HepG2 (cell line): Measurements from ENCODE around the gene DDX10. TPM values are rescaled to one million over a fixed set of nuclear protein-coding genes. Genes with fewer than 3 reads are reported as not detected.

Experiments used
- AFF4 ChIP-seq: sonication (generic); formaldehyde crosslinking; IDR thresholded peaks from 2 replicates; pipeline ENCODE4 v1.4.0; 2020; ENCODE audit warnings: missing genetic modification reagents
- ASH2L ChIP-seq: fragments of 300-600, 200-600 bp; sonication (generic); IDR thresholded peaks from 2 replicates; pipeline ENCODE4 v1.7.0; 2017; ENCODE audit warnings: low read depth, mild to moderate bottlenecking, moderate library complexity, mixed read lengths, low read length; ENCODE audit not compliant: insufficient read length
- HMG20A ChIP-seq: IDR thresholded peaks from 2 replicates; pipeline ENCODE4 v1.6.1; 2016; ENCODE audit warnings: borderline replicate concordance
- NFYC ChIP-seq: IDR thresholded peaks from 2 replicates; pipeline ENCODE4 v1.6.1; 2016; ENCODE audit warnings: missing genetic modification reagents, missing compliant biosample characterization
- POGK ChIP-seq: sonication (generic); formaldehyde crosslinking; conservative IDR thresholded peaks from 2 replicates; pipeline ENCODE4 v1.8.0; 2022; ENCODE audit warnings: mild to moderate bottlenecking, moderate library complexity, missing genetic modification reagents
- SP140L ChIP-seq: sonication (generic); formaldehyde crosslinking; IDR thresholded peaks from 2 replicates; pipeline ENCODE4 v1.4.0; 2020; ENCODE audit warnings: missing genetic modification reagents, borderline replicate concordance
- THAP9 ChIP-seq: sonication (generic); formaldehyde crosslinking; IDR thresholded peaks from 2 replicates; pipeline ENCODE4; 2020; ENCODE audit warnings: missing genetic modification reagents, mild to moderate bottlenecking, borderline replicate concordance
- UBTF ChIP-seq: sonication (generic); formaldehyde crosslinking; IDR thresholded peaks from 2 replicates; pipeline ENCODE4 v1.4.0; 2020; ENCODE audit warnings: mild to moderate bottlenecking, missing genetic modification reagents
- ZBTB46 ChIP-seq: sonication (generic); formaldehyde crosslinking; IDR thresholded peaks from 2 replicates; pipeline ENCODE4 v1.4.0; 2020; ENCODE audit warnings: mild to moderate bottlenecking, missing genetic modification reagents, borderline replicate concordance
- ZNF292 ChIP-seq: sonication (generic); formaldehyde crosslinking; IDR thresholded peaks from 2 replicates; pipeline ENCODE4 v1.8.1; 2022; ENCODE audit warnings: mild to moderate bottlenecking, low read depth, missing genetic modification reagents, borderline replicate concordance
- ZNF468 ChIP-seq: sonication (generic); formaldehyde crosslinking; IDR thresholded peaks from 2 replicates; pipeline ENCODE4 v1.8.0; 2022; ENCODE audit warnings: mild to moderate bottlenecking, moderate library complexity, missing genetic modification reagents
- ZNF615 ChIP-seq: sonication (generic); formaldehyde crosslinking; IDR thresholded peaks from 2 replicates; pipeline ENCODE4 v1.5.0; 2020; ENCODE audit warnings: mild to moderate bottlenecking, missing genetic modification reagents, borderline replicate concordance
- ZNF644 ChIP-seq: IDR thresholded peaks from 2 replicates; pipeline ENCODE4 v1.6.1; 2016; ENCODE audit warnings: low read depth
- ZNF839 ChIP-seq: sonication (generic); formaldehyde crosslinking; IDR thresholded peaks from 2 replicates; pipeline ENCODE4 v1.4.0; 2020; ENCODE audit warnings: missing genetic modification reagents, mild to moderate bottlenecking, borderline replicate concordance
- polyA plus RNA-seq, 8 experiments: library from polyadenylated mRNA; depleted of rRNA in 3 of 8; stranded (reverse) in 7 of 8; unstranded in 1 of 8; fragments of >200 nt; fragmentation: Illumina TruSeq in 4 of 8; extraction: Trizol in 4 of 8; gene quantifications; 2 replicates each; pipeline versions ENCODE4 v1.2.1 to v1.2.3, GENCODE V29; 2011 to 2016; ENCODE audit warnings: low read depth in 4 of 8, missing spikeins in 1 of 8, mixed read lengths in 1 of 8; ENCODE audit not compliant: insufficient read depth in 1 of 8
- total RNA-seq, 5 experiments: library from RNA; depleted of rRNA; stranded (reverse); fragments of >200 nt; fragmentation: Illumina TruSeq; extraction: Trizol; gene quantifications; 2 replicates each; pipeline ENCODE4 v1.2.3, GENCODE V29; 2016; ENCODE audit warnings: low read depth in 1 of 5

DDX10 gene
- total and polyA plus RNA-seq, 2 of the 13 experiments (the other 11 are each of a cell fraction or from before 2014, with no cell fraction given), result 17.0 to 32.0 TPM

- TF ChIP-seq AFF4 (CRISPR knock-in tag) (no peak), ZNF292 (CRISPR knock-in tag) (no peak), NFYC (CRISPR knock-in tag) (peak; percentile 88), ZNF839 (0 out of 2 replicates have a peak, but pooled peaks have one; percentile 31), ZBTB46 (CRISPR knock-in tag) (no peak), UBTF (CRISPR knock-in tag) (peak; percentile 62; the same call in 1 of the 2 replicates), ZNF468 (CRISPR knock-in tag) (no peak), HMG20A (no peak), ZNF615 (CRISPR knock-in tag) (no peak), ZNF644 (no peak), THAP9 (CRISPR knock-in tag) (peak; percentile 90; the same call in 1 of the 2 replicates), POGK (CRISPR knock-in tag) (0 out of 2 replicates have a peak, but pooled peaks have one; percentile 44), SP140L (CRISPR knock-in tag) (no peak), ASH2L (peak; percentile 80)
Measured at GRCh38 chr11:108664730-108665525, at the start of gene DDX10 (continued).
